CD8-positive, alpha-beta memory T cell (primary cell): ENCODE data around the gene PPM1H. TPM values are rescaled to one million over a fixed set of nuclear protein-coding genes. Genes with fewer than 3 reads are reported as not detected.
A peak's percentile ranks its signal among the peaks of the same experiment; 100 is the strongest.

Experiments used
- CTCF ChIA-PET: fragments of 350-600 bp; sonication (Branson Sonifier 250); formaldehyde crosslinking; loops from one replicate; lab custom pipeline; 2021; ENCODE audit warnings: antibody characterized with exemption; lab: Charles Lee
- POLR2A ChIA-PET: fragments of 350-600 bp; sonication (Branson Sonifier 250); formaldehyde crosslinking; loops from one replicate; lab custom pipeline; 2021; ENCODE audit warnings: antibody characterized with exemption; lab: Charles Lee
- DNase-seq, 5 donors: peaks; one replicate each; pipeline versions ENCODE4 v3.0.0 to v3.0.0-alpha.2; 2020 to 2022; ENCODE audit warnings: mixed read lengths in 1 of 5
- H3K27ac ChIP-seq: one replicate; pipeline ENCODE4 v1.7.0; 2013; ENCODE audit warnings: low read depth, mild to moderate bottlenecking, low read length, moderate library complexity
- H3K27me3 ChIP-seq: 2 replicates; pipeline ENCODE4 v1.7.0; 2013; ENCODE audit warnings: low read length, mild to moderate bottlenecking; ENCODE audit not compliant: insufficient read depth, poor library complexity, severe bottlenecking
- H3K36me3 ChIP-seq: 2 replicates; pipeline ENCODE4 v1.7.0; 2013; ENCODE audit warnings: mild to moderate bottlenecking, low read length, moderate library complexity; ENCODE audit not compliant: insufficient read depth
- H3K4me1 ChIP-seq: 2 replicates; pipeline ENCODE4 v1.7.0; 2013; ENCODE audit warnings: mild to moderate bottlenecking, low read length, moderate library complexity; ENCODE audit not compliant: insufficient read depth
- H3K4me3 ChIP-seq: 2 replicates; pipeline ENCODE4 v1.7.0; 2013; ENCODE audit warnings: mild to moderate bottlenecking, low read length
- H3K9me3 ChIP-seq: 2 replicates; pipeline ENCODE4 v1.7.0; 2013; ENCODE audit warnings: mild to moderate bottlenecking, low read length
- H3K27ac Mint-ChIP-seq, 8 donors: one replicate each; pipeline ENCODE4 v1.8.0; 2020 to 2021; ENCODE audit warnings: mixed read lengths in 8 of 8, mild to moderate bottlenecking in 6 of 8, inconsistent platforms in 3 of 8, moderate library complexity in 3 of 8
- H3K27me3 Mint-ChIP-seq, 2 donors: one replicate each; pipeline ENCODE4 v1.8.0; 2020 to 2021; ENCODE audit warnings: mixed read lengths in 2 of 2, mild to moderate bottlenecking in 1 of 2, moderate library complexity in 1 of 2
- H3K36me3 Mint-ChIP-seq, 3 donors: one replicate each; pipeline ENCODE4 v1.8.0; 2020 to 2021; ENCODE audit warnings: mixed read lengths in 3 of 3, inconsistent platforms in 1 of 3, mild to moderate bottlenecking in 1 of 3
- H3K4me1 Mint-ChIP-seq, 3 donors: one replicate each; pipeline ENCODE4 v1.8.0; 2020 to 2021; ENCODE audit warnings: mixed read lengths in 3 of 3, inconsistent platforms in 1 of 3, mild to moderate bottlenecking in 1 of 3
- H3K4me3 Mint-ChIP-seq, 7 donors: one replicate each; pipeline ENCODE4 v1.8.0; 2020 to 2021; ENCODE audit warnings: mixed read lengths in 7 of 7, mild to moderate bottlenecking in 6 of 7, moderate library complexity in 4 of 7, inconsistent platforms in 2 of 7
- H3K9me3 Mint-ChIP-seq, 5 donors: one replicate each; pipeline ENCODE4 v1.8.0; 2020 to 2022; ENCODE audit warnings: mixed read lengths in 5 of 5, mild to moderate bottlenecking in 3 of 5, moderate library complexity in 2 of 5, inconsistent platforms in 1 of 5
- polyA plus RNA-seq: library from polyadenylated mRNA; unstranded; fragments of 300-500 nt; fragmentation: Illumina TruSeq; gene quantifications from one replicate; pipeline ENCODE4 v1.2.3, GENCODE V29; 2021
- total RNA-seq, 2 experiments: library from RNA; stranded (reverse); gene quantifications; one replicate each; pipeline ENCODE4 v1.2.3, GENCODE V29; 2021

Gene PPM1H
- total and polyA plus RNA-seq, 3 experiments from 2014 or later = 0.13 TPM; not detected in 1

GRCh38 chr12:62603811-62604098 is 331.2 kb downstream of the PPM1H start:
- Histone ChIP-seq H3K36me3 (no peaks in the 10 kb centered on the region), H3K4me1 (peaks cover 26% of the 10 kb centered on the region), H3K4me3 (peak overlapping the region; percentile 85), H3K27ac (peak overlapping the region; percentile 99), H3K9me3 (no peaks in the 10 kb centered on the region), H3K27me3 (no peaks in the 10 kb centered on the region)
- no peak for DNase-seq
- ChIA-PET CTCF (interaction anchor here (1.1 to 2.5 kb wide), 9 partner anchors 10 to 188 kb away, joined by 3 to 12 read pairs (median 5); partner anchors contain the start of gene MON2), POLR2A (interaction anchor here (1.0 to 2.3 kb wide), 5 partner anchors 11 to 344 kb away, joined by 3 to 18 read pairs (median 4); partner anchors contain the start of genes MON2 and USP15)
- peaks cover 41 to 51% (median 44%) of the 10 kb centered on the region in 3 donors for H3K4me1 Mint-ChIP-seq
- H3K36me3 Mint-ChIP-seq = peaks cover 0 to 13% (median 0%) of the 10 kb centered on the region in 3 donors
- no peaks in the 10 kb centered on the region for H3K9me3 Mint-ChIP-seq
- H3K27me3 Mint-ChIP-seq = no peaks in the 10 kb centered on the region
- H3K4me3 Mint-ChIP-seq = peak overlapping the region; percentile 85 to 97 (median 95)
- H3K27ac Mint-ChIP-seq = peak overlapping the region; percentile 95 to 100 (median 100)

- Histone ChIP-seq H3K36me3 (no peaks in the 10 kb centered on the region), H3K27ac (peak overlapping the region; percentile 99), H3K27me3 (no peaks in the 10 kb centered on the region), H3K4me1 (peaks cover 26% of the 10 kb centered on the region), H3K9me3 (no peaks in the 10 kb centered on the region), H3K4me3 (peak overlapping the region; percentile 85)
- peak overlapping the region; percentile 87 to 97 (median 95) for H3K4me3 Mint-ChIP-seq
- ChIA-PET CTCF (interaction anchor here (0.8 to 2.5 kb wide), 14 partner anchors 9 to 338 kb away, joined by 3 to 12 read pairs (median 5); partner anchors contain the start of gene MON2), POLR2A (interaction anchor here (1.0 to 2.3 kb wide), 7 partner anchors 11 to 343 kb away, joined by 3 to 18 read pairs (median 4); partner anchors contain the start of genes MON2 and USP15)
- peak overlapping the region; percentile 95 to 100 (median 100) for H3K27ac Mint-ChIP-seq
- peaks cover 0 to 13% (median 0%) of the 10 kb centered on the region in 3 donors for H3K36me3 Mint-ChIP-seq
- no peaks in the 10 kb centered on the region for H3K9me3 Mint-ChIP-seq
- DNase-seq = peak; percentile 68 to 88 (median 76)
- peaks cover 41 to 50% (median 44%) of the 10 kb centered on the region in 3 donors for H3K4me1 Mint-ChIP-seq
- H3K27me3 Mint-ChIP-seq = no peaks in the 10 kb centered on the region
Observed at GRCh38 chr12:62603061-62603810, 331.7 kb downstream of the PPM1H start.

GRCh38 chr12:62602255-62603060 is 332.5 kb downstream of the PPM1H start:
- H3K27me3 ChIP-seq = no peaks in the 10 kb centered on the region
- H3K36me3 ChIP-seq = no peaks in the 10 kb centered on the region
- H3K4me1 Mint-ChIP-seq = peaks cover 41 to 50% (median 44%) of the 10 kb centered on the region in 3 donors
- H3K27ac Mint-ChIP-seq = peak overlapping the region; percentile 95 to 100 (median 100)
- H3K27me3 Mint-ChIP-seq = no peaks in the 10 kb centered on the region
- H3K4me3 ChIP-seq = peak overlapping the region; percentile 85
- peak overlapping the region; percentile 87 to 97 (median 95) for H3K4me3 Mint-ChIP-seq
- peak; percentile 80 to 92 (median 91) for DNase-seq
- CTCF ChIA-PET = interaction anchor here (0.8 to 2.5 kb wide), 13 partner anchors 8 to 337 kb away, joined by 3 to 12 read pairs (median 5); partner anchors contain the start of gene MON2
- H3K4me1 ChIP-seq = peaks cover 26% of the 10 kb centered on the region
- POLR2A ChIA-PET = interaction anchor here (1.0 to 2.3 kb wide), 6 partner anchors 30 to 343 kb away, joined by 3 to 18 read pairs (median 5); partner anchors contain the start of genes MON2 and USP15
- H3K9me3 Mint-ChIP-seq = no peaks in the 10 kb centered on the region
- H3K9me3 ChIP-seq = no peaks in the 10 kb centered on the region
- H3K36me3 Mint-ChIP-seq = peaks cover 0 to 13% (median 0%) of the 10 kb centered on the region in 3 donors
- H3K27ac ChIP-seq = peak overlapping the region; percentile 99

- Mint-ChIP-seq H3K27me3 (no peaks in the 10 kb centered on the region), H3K36me3 (peaks cover 0 to 13% (median 0%) of the 10 kb centered on the region in 3 donors), H3K4me1 (peaks cover 38 to 44% (median 39%) of the 10 kb centered on the region in 3 donors), H3K9me3 (no peaks in the 10 kb centered on the region), H3K4me3 (peak overlapping the region; percentile 87 to 97 (median 95)), H3K27ac (peak overlapping the region; percentile 95 to 100 (median 100))
- Histone ChIP-seq H3K36me3 (no peaks in the 10 kb centered on the region), H3K4me3 (no peak overlapping the region), H3K4me1 (peaks cover 26% of the 10 kb centered on the region), H3K27ac (peak overlapping the region; percentile 99), H3K27me3 (no peaks in the 10 kb centered on the region), H3K9me3 (no peaks in the 10 kb centered on the region)
- DNase-seq = no peak
- ChIA-PET POLR2A (interaction anchor here (2.3 kb wide), 1 partner anchor 135 kb away, joined by 18 read pairs; the partner anchor contains the start of gene MON2), CTCF (interaction anchor here (1.4 to 2.5 kb wide), 4 partner anchors 8 to 167 kb away, joined by 3 to 12 read pairs (median 9); partner anchors contain the start of gene MON2)
Observed at GRCh38 chr12:62601765-62602164, 333.2 kb downstream of the PPM1H start.

GRCh38 chr12:62599854-62600437 is 335.0 kb downstream of the PPM1H start:
- H3K4me1 ChIP-seq = peaks cover 16% of the 10 kb centered on the region
- H3K27me3 Mint-ChIP-seq = no peaks in the 10 kb centered on the region
- CTCF ChIA-PET = no interaction called here
- no peaks in the 10 kb centered on the region for H3K9me3 ChIP-seq
- no peaks in the 10 kb centered on the region for H3K27me3 ChIP-seq
- peak overlapping the region in 1 of 7 donors; percentile 97 for H3K4me3 Mint-ChIP-seq
- no peak overlapping the region for H3K4me3 ChIP-seq
- H3K36me3 Mint-ChIP-seq = peaks cover 0 to 13% (median 0%) of the 10 kb centered on the region in 3 donors
- POLR2A ChIA-PET = no interaction called here
- no peaks in the 10 kb centered on the region for H3K36me3 ChIP-seq
- no peak for DNase-seq
- H3K4me1 Mint-ChIP-seq = peaks cover 20 to 26% (median 21%) of the 10 kb centered on the region in 3 donors
- H3K9me3 Mint-ChIP-seq = no peaks in the 10 kb centered on the region
- H3K27ac ChIP-seq = no peak overlapping the region
- H3K27ac Mint-ChIP-seq = peak overlapping the region in 1 of 8 donors; percentile 100

- H3K9me3 Mint-ChIP-seq = no peaks in the 10 kb centered on the region
- peaks cover 9 to 15% (median 10%) of the 10 kb centered on the region in 3 donors for H3K4me1 Mint-ChIP-seq
- POLR2A ChIA-PET = no interaction called here
- Histone ChIP-seq H3K36me3 (no peaks in the 10 kb centered on the region), H3K27ac (no peak overlapping the region), H3K27me3 (no peaks in the 10 kb centered on the region), H3K9me3 (no peaks in the 10 kb centered on the region), H3K4me3 (no peak overlapping the region), H3K4me1 (peaks cover 6% of the 10 kb centered on the region)
- peaks cover 0 to 8% (median 0%) of the 10 kb centered on the region in 3 donors for H3K36me3 Mint-ChIP-seq
- no peaks in the 10 kb centered on the region for H3K27me3 Mint-ChIP-seq
- DNase-seq = no peak
- no peak overlapping the region for H3K27ac Mint-ChIP-seq
- no peak overlapping the region for H3K4me3 Mint-ChIP-seq
- CTCF ChIA-PET = interaction anchor here (1.0 kb wide), 1 partner anchor 69 kb away, joined by 5 read pairs; no protein-coding TSS in a partner anchor
Observed at GRCh38 chr12:62598846-62599245, 336.1 kb downstream of the PPM1H start.

- Mint-ChIP-seq H3K9me3 (no peaks in the 10 kb centered on the region), H3K27me3 (no peaks in the 10 kb centered on the region), H3K4me3 (no peak overlapping the region), H3K36me3 (peaks cover 0 to 5% (median 0%) of the 10 kb centered on the region in 3 donors), H3K27ac (peak overlapping the region in 1 of 8 donors; percentile 14), H3K4me1 (peaks cover 7 to 13% (median 8%) of the 10 kb centered on the region in 3 donors)
- Histone ChIP-seq H3K27ac (no peak overlapping the region), H3K27me3 (no peaks in the 10 kb centered on the region), H3K36me3 (no peaks in the 10 kb centered on the region), H3K4me3 (no peak overlapping the region), H3K4me1 (peaks cover 6% of the 10 kb centered on the region), H3K9me3 (no peaks in the 10 kb centered on the region)
- no peak for DNase-seq
- ChIA-PET POLR2A (no interaction called here), CTCF (no interaction called here)
Observed at GRCh38 chr12:62597253-62597652, 337.7 kb downstream of the PPM1H start.
